Dendritic cell treated with granulocyte-macrophage colony-stimulating factor and Interleukin-4, amounts not matched to agents 40 ng/mL and 50 ng/mL, for 4 days (primary cell): ENCODE results near the gene LRRN2.
"Not testable (repeated sequence)": the region's sequence is repeated elsewhere in the genome, so short reads cannot be mapped to it uniquely, and the experiment has no call there.

Source experiments
- H3K27ac Mint-ChIP-seq: one replicate; pipeline ENCODE4 v1.8.0; 2022; ENCODE audit warnings: mild to moderate bottlenecking, mixed read lengths
- H3K27me3 Mint-ChIP-seq: one replicate; pipeline ENCODE4 v1.8.0; 2022; ENCODE audit warnings: mild to moderate bottlenecking, mixed read lengths
- H3K36me3 Mint-ChIP-seq: one replicate; pipeline ENCODE4 v1.8.0; 2022; ENCODE audit warnings: low read depth, mixed read lengths
- H3K4me1 Mint-ChIP-seq: one replicate; pipeline ENCODE4 v1.8.0; 2022; ENCODE audit warnings: low read depth, mixed read lengths
- H3K4me3 Mint-ChIP-seq: one replicate; pipeline ENCODE4 v1.8.0; 2022; ENCODE audit warnings: mild to moderate bottlenecking, moderate library complexity, mixed read lengths
- H3K9me3 Mint-ChIP-seq: one replicate; pipeline ENCODE4 v1.8.0; 2022; ENCODE audit warnings: mixed read lengths
- intact Hi-C: fragments of 100-400 bp; cut with micrococcal nuclease; formaldehyde crosslinking; loops from one replicate; pipeline ENCODE4 v1.15.0; 2022

LRRN2 gene

GRCh38 chr1:204630132-204630905 is 55.2 kb downstream of the LRRN2 start:
- H3K9me3 Mint-ChIP-seq, result peaks cover 14% of the 10 kb centered on the region
- no peak overlapping the region for H3K27ac Mint-ChIP-seq
- H3K4me1 Mint-ChIP-seq, result peaks cover 5% of the 10 kb centered on the region
- intact Hi-C loops, result no loop called here
- H3K4me3 Mint-ChIP-seq, result no peak overlapping the region
- H3K36me3 Mint-ChIP-seq, result no peaks in the 10 kb centered on the region
- peaks cover 11% of the 10 kb centered on the region for H3K27me3 Mint-ChIP-seq

GRCh38 chr1:204629459-204629858 is 56.1 kb downstream of the LRRN2 start:
- H3K9me3 Mint-ChIP-seq, result peaks cover 14% of the 10 kb centered on the region
- H3K4me3 Mint-ChIP-seq, intact Hi-C loops, H3K4me1 Mint-ChIP-seq, H3K27ac Mint-ChIP-seq, H3K36me3 Mint-ChIP-seq: not testable (repeated sequence)
- H3K27me3 Mint-ChIP-seq, result peaks cover 11% of the 10 kb centered on the region

GRCh38 chr1:204628868-204629267 is 56.7 kb downstream of the LRRN2 start:
- Mint-ChIP-seq H3K27ac (no peak overlapping the region), H3K27me3 (peaks cover 11% of the 10 kb centered on the region), H3K4me1 (peaks cover 5% of the 10 kb centered on the region), H3K36me3 (no peaks in the 10 kb centered on the region), H3K9me3 (peaks cover 14% of the 10 kb centered on the region), H3K4me3 (no peak overlapping the region)
- intact Hi-C loops, result no loop called here

GRCh38 chr1:204627436-204627835 is 58.1 kb downstream of the LRRN2 start:
- peaks cover 14% of the 10 kb centered on the region for H3K9me3 Mint-ChIP-seq
- H3K27ac Mint-ChIP-seq, result no peak overlapping the region
- H3K36me3 Mint-ChIP-seq, result no peaks in the 10 kb centered on the region
- peaks cover 5% of the 10 kb centered on the region for H3K4me1 Mint-ChIP-seq
- intact Hi-C loops, result no loop called here
- H3K27me3 Mint-ChIP-seq, result peaks cover 10% of the 10 kb centered on the region
- no peak overlapping the region for H3K4me3 Mint-ChIP-seq

- Mint-ChIP-seq H3K36me3 (no peaks in the 10 kb centered on the region), H3K4me1 (peaks cover 5% of the 10 kb centered on the region), H3K4me3 (no peak overlapping the region), H3K27ac (no peak overlapping the region), H3K27me3 (peaks cover 10% of the 10 kb centered on the region), H3K9me3 (peaks cover 14% of the 10 kb centered on the region)
- intact Hi-C loops, result no loop called here
Observed at GRCh38 chr1:204626381-204626780, 59.2 kb downstream of the LRRN2 start.

GRCh38 chr1:204624631-204625216 is 60.8 kb downstream of the LRRN2 start:
- Mint-ChIP-seq H3K4me3 (no peak overlapping the region), H3K36me3 (no peaks in the 10 kb centered on the region), H3K27ac (no peak overlapping the region), H3K27me3 (peaks cover 3% of the 10 kb centered on the region), H3K4me1 (peaks cover 5% of the 10 kb centered on the region), H3K9me3 (peaks cover 13% of the 10 kb centered on the region)
- intact Hi-C loops, result no loop called here

- Mint-ChIP-seq H3K4me3 (no peak overlapping the region), H3K27ac (no peak overlapping the region), H3K4me1 (peaks cover 5% of the 10 kb centered on the region), H3K27me3 (peaks cover 1% of the 10 kb centered on the region), H3K36me3 (no peaks in the 10 kb centered on the region), H3K9me3 (peaks cover 5% of the 10 kb centered on the region)
- intact Hi-C loops, result no loop called here
Observed at GRCh38 chr1:204623894-204624361, 61.6 kb downstream of the LRRN2 start.

- intact Hi-C loops, result no loop called here
- Mint-ChIP-seq H3K9me3 (no peaks in the 10 kb centered on the region), H3K36me3 (no peaks in the 10 kb centered on the region), H3K27ac (no peak overlapping the region), H3K4me3 (no peak overlapping the region), H3K4me1 (peaks cover 5% of the 10 kb centered on the region), H3K27me3 (peaks cover under 1% of the 10 kb centered on the region)
Observed at GRCh38 chr1:204623365-204623893, 62.1 kb downstream of the LRRN2 start.

GRCh38 chr1:204621996-204622395 is 63.5 kb downstream of the LRRN2 start:
- H3K36me3 Mint-ChIP-seq, result no peaks in the 10 kb centered on the region
- H3K4me1 Mint-ChIP-seq, result peaks cover 5% of the 10 kb centered on the region
- intact Hi-C loops, result no loop called here
- no peaks in the 10 kb centered on the region for H3K27me3 Mint-ChIP-seq
- no peaks in the 10 kb centered on the region for H3K9me3 Mint-ChIP-seq
- H3K4me3 Mint-ChIP-seq, result no peak overlapping the region
- H3K27ac Mint-ChIP-seq, result no peak overlapping the region

- Mint-ChIP-seq H3K4me1 (peaks cover 3% of the 10 kb centered on the region), H3K36me3 (no peaks in the 10 kb centered on the region), H3K27ac (no peak overlapping the region), H3K4me3 (no peak overlapping the region), H3K27me3 (no peaks in the 10 kb centered on the region), H3K9me3 (no peaks in the 10 kb centered on the region)
- intact Hi-C loops, result no loop called here
Observed at GRCh38 chr1:204621396-204621795, 64.1 kb downstream of the LRRN2 start.

GRCh38 chr1:204619721-204620120 is 65.8 kb downstream of the LRRN2 start:
- no peak overlapping the region for H3K4me3 Mint-ChIP-seq

GRCh38 chr1:204618148-204618760 is 67.3 kb downstream of the LRRN2 start:
- intact Hi-C loops, result no loop called here
- Mint-ChIP-seq H3K4me3 (no peak overlapping the region), H3K9me3 (no peaks in the 10 kb centered on the region), H3K27me3 (no peaks in the 10 kb centered on the region), H3K4me1 (no peaks in the 10 kb centered on the region), H3K36me3 (no peaks in the 10 kb centered on the region), H3K27ac (no peak overlapping the region)

More at GRCh38 chr1:204619721-204620120, 65.8 kb downstream of the LRRN2 start:
- intact Hi-C loops, result no loop called here
- Mint-ChIP-seq H3K27ac (no peak overlapping the region), H3K27me3 (no peaks in the 10 kb centered on the region), H3K4me1 (no peaks in the 10 kb centered on the region), H3K36me3 (no peaks in the 10 kb centered on the region), H3K9me3 (no peaks in the 10 kb centered on the region)

- Mint-ChIP-seq H3K9me3 (no peaks in the 10 kb centered on the region), H3K27me3 (peaks cover 2% of the 10 kb centered on the region), H3K4me3 (no peak overlapping the region), H3K27ac (no peak overlapping the region), H3K36me3 (no peaks in the 10 kb centered on the region), H3K4me1 (no peaks in the 10 kb centered on the region)
- intact Hi-C loops, result no loop called here
Observed at GRCh38 chr1:204617256-204618147, 68.0 kb downstream of the LRRN2 start.
